ENCODE measurements around the gene MYBBP1A. TPM values are rescaled to one million over a fixed set of nuclear protein-coding genes. Genes with fewer than 3 reads are reported as not detected.

Gene MYBBP1A
- total RNA-seq, 1 donor from 2014 or later = 28.5 TPM

GRCh38 chr17:4502466-4503154 is 52.6 kb downstream of the MYBBP1A start:
- DNase-seq = peak; percentile 7

- DNase-seq = no peak
Observed at GRCh38 chr17:4501295-4501949, 53.8 kb downstream of the MYBBP1A start.

- DNase-seq = no peak
Observed at GRCh38 chr17:4500191-4500571, 55.0 kb downstream of the MYBBP1A start.

- DNase-seq = peak; percentile 65
Observed at GRCh38 chr17:4499431-4500190, 55.6 kb downstream of the MYBBP1A start.

- peak; percentile 69 for DNase-seq
Observed at GRCh38 chr17:4498461-4499397, 56.5 kb downstream of the MYBBP1A start, which contains the start of gene SPNS2. SPNS2 (plus strand) TSS chr17:4498881; CDS start chr17:4499048, 167 bp downstream.

- DNase-seq = peak; percentile 49
Observed at GRCh38 chr17:4497101-4497824, 57.9 kb downstream of the MYBBP1A start.

- DNase-seq = no peak
Observed at GRCh38 chr17:4492721-4493561, 62.2 kb downstream of the MYBBP1A start.

- DNase-seq = no peak
Observed at GRCh38 chr17:4490637-4491061, 64.5 kb downstream of the MYBBP1A start.

GRCh38 chr17:4490109-4490591 is 65.0 kb downstream of the MYBBP1A start:
- DNase-seq = no peak

- DNase-seq = no peak
Observed at GRCh38 chr17:4488989-4489595, 66.1 kb downstream of the MYBBP1A start.

Other genes with a start within 250 kb of the MYBBP1A start
- 43.4 TPM for gene UBE2G1, start 188.7 kb downstream of the MYBBP1A start, total RNA-seq
- gene SPNS3, start 121.4 kb downstream of the MYBBP1A start, total RNA-seq = 0.47 TPM
- 15.9 TPM for gene SPNS2, start 56.5 kb downstream of the MYBBP1A start, total RNA-seq
- not detected for gene GGT6, start 5.2 kb upstream of the MYBBP1A start, total RNA-seq
- gene SMTNL2, start 29.1 kb upstream of the MYBBP1A start, total RNA-seq = 3.7 TPM
- gene ALOX15, start 86.3 kb upstream of the MYBBP1A start, total RNA-seq = not detected
- 33.5 TPM for gene PELP1, start 148.8 kb upstream of the MYBBP1A start, total RNA-seq
- gene ARRB2, start 155.2 kb upstream of the MYBBP1A start, total RNA-seq = 10.5 TPM
- 5.6 TPM for gene MED11, start 176.0 kb upstream of the MYBBP1A start, total RNA-seq
- gene ZMYND15, start 184.4 kb upstream of the MYBBP1A start, total RNA-seq = 0.31 TPM
- 1.2 TPM for gene CXCL16, start 184.5 kb upstream of the MYBBP1A start, total RNA-seq
- gene TM4SF5, start 216.5 kb upstream of the MYBBP1A start, total RNA-seq = not detected
- gene VMO1, start 231.0 kb upstream of the MYBBP1A start, total RNA-seq = 0.62 TPM
- not detected for gene GLTPD2, start 233.6 kb upstream of the MYBBP1A start, total RNA-seq
- gene PSMB6, start 240.8 kb upstream of the MYBBP1A start, total RNA-seq = 64.4 TPM

Data from occipital lobe (tissue), 2 donors.